ENCODE measurements around the gene GAGE1.
"Not testable (repeated sequence)": the region's sequence is repeated elsewhere in the genome, so short reads cannot be mapped to it uniquely, and the experiment has no call there.

Gene GAGE1

GRCh38 chrX:49598720-49599119, at the start of gene GAGE1:
TSS of gene GAGE1 (plus strand) at chrX:49599020. CDS start at chrX:49600175, 1,155 bp downstream.
- not testable (repeated sequence) for H3K4me3 ChIP-seq (ENCODE audit: low read depth, low read length)

GRCh38 chrX:49550989-49551388, 47.8 kb upstream of the GAGE1 start, which contains the start of gene GAGE12E:
TSS of gene GAGE12E (plus strand) at chrX:49551289. CDS start at chrX:49552444, 1,155 bp downstream.
- not testable (repeated sequence) for H3K4me3 ChIP-seq (ENCODE audit: low read depth, low read length)

- not testable (repeated sequence) for H3K4me3 ChIP-seq (ENCODE audit: low read depth, low read length)
These were observed 38.3 kb upstream of the GAGE1 start, which contains the start of gene GAGE12F for GRCh38 chrX:49560542-49560941. TSS of gene GAGE12F (plus strand) at chrX:49560842. CDS start at chrX:49561997, 1,155 bp downstream.

GRCh38 chrX:49568728-49569127, 30.1 kb upstream of the GAGE1 start:
- not testable (repeated sequence) for H3K4me3 ChIP-seq (ENCODE audit: low read depth, low read length)

GRCh38 chrX:49569152-49569551, 29.7 kb upstream of the GAGE1 start:
- not testable (repeated sequence) for H3K4me3 ChIP-seq (ENCODE audit: low read depth, low read length)

GRCh38 chrX:49570100-49570499, 28.7 kb upstream of the GAGE1 start, which contains the start of gene GAGE12G:
TSS of gene GAGE12G (plus strand) at chrX:49570400. CDS start at chrX:49571555, 1,155 bp downstream.
- not testable (repeated sequence) for H3K4me3 ChIP-seq (ENCODE audit: low read depth, low read length)

- H3K4me3 ChIP-seq (ENCODE audit: low read depth, low read length) = not testable (repeated sequence)
These were observed 19.2 kb upstream of the GAGE1 start, which contains the start of gene GAGE12H for GRCh38 chrX:49579649-49580048. TSS of gene GAGE12H (plus strand) at chrX:49579949. CDS start at chrX:49581104, 1,155 bp downstream.

- H3K4me3 ChIP-seq (ENCODE audit: low read depth, low read length) = not testable (repeated sequence)
These were observed 9.6 kb upstream of the GAGE1 start, which contains the start of gene GAGE2A for GRCh38 chrX:49589196-49589595. TSS of gene GAGE2A (plus strand) at chrX:49589496. CDS start at chrX:49590651, 1,155 bp downstream.

- not testable (repeated sequence) for H3K4me3 ChIP-seq (ENCODE audit: low read depth, low read length)
These were observed 8.9 kb upstream of the GAGE1 start for GRCh38 chrX:49589769-49590478.

- not testable (repeated sequence) for H3K4me3 ChIP-seq (ENCODE audit: low read depth, low read length)
These were observed 8.3 kb upstream of the GAGE1 start for GRCh38 chrX:49590488-49590887.

GRCh38 chrX:49610718-49611310, 12.0 kb downstream of the GAGE1 start:
- TF ChIP-seq CTCF (IDR thresholded peaks at IDR 0.05; ENCODE audit: borderline replicate concordance, insufficient read depth, low read depth, low read length) = no peak
- H3K4me3 ChIP-seq (ENCODE audit: low read depth, low read length) = no peak overlapping the region

GRCh38 chrX:49618574-49618973, 19.8 kb downstream of the GAGE1 start:
- H3K4me3 ChIP-seq (ENCODE audit: low read depth, low read length) = no peak overlapping the region
- no peak for TF ChIP-seq CTCF (IDR thresholded peaks at IDR 0.05; ENCODE audit: borderline replicate concordance, insufficient read depth, low read depth, low read length)

Measured in GM12875 (cell line).